ENCODE measurements around the gene BIN1.

BIN1 gene

GRCh38 chr2:127130421-127130820, 23.5 kb upstream of the BIN1 start:
- Mint-ChIP-seq H3K27me3 (ENCODE audit: low read depth) (peaks cover 3% of the 10 kb centered on the region), H3K9me3 (no peaks in the 10 kb centered on the region), H3K27ac (no peak overlapping the region), H3K4me1 (peaks cover 27% of the 10 kb centered on the region), H3K4me3 (no peak overlapping the region), H3K36me3 (ENCODE audit: low read depth) (no peaks in the 10 kb centered on the region)
- no peak for TF ChIP-seq CTCF (IDR thresholded peaks at IDR 0.05; ENCODE audit: unreplicated experiment in 3 of 3)

GRCh38 chr2:127129937-127130336, 23.0 kb upstream of the BIN1 start:
- no peaks in the 10 kb centered on the region for H3K36me3 Mint-ChIP-seq (ENCODE audit: low read depth)
- H3K9me3 Mint-ChIP-seq: no peaks in the 10 kb centered on the region
- H3K4me3 Mint-ChIP-seq: no peak overlapping the region
- H3K27me3 Mint-ChIP-seq (ENCODE audit: low read depth): peaks cover 3% of the 10 kb centered on the region
- H3K4me1 Mint-ChIP-seq: peaks cover 22% of the 10 kb centered on the region
- no peak for TF ChIP-seq CTCF (IDR thresholded peaks at IDR 0.05; ENCODE audit: unreplicated experiment in 3 of 3)
- no peak overlapping the region for H3K27ac Mint-ChIP-seq

GRCh38 chr2:127128445-127128904, 21.5 kb upstream of the BIN1 start:
- H3K4me3 Mint-ChIP-seq: no peak overlapping the region
- H3K9me3 Mint-ChIP-seq: peaks cover 3% of the 10 kb centered on the region
- peaks cover 3% of the 10 kb centered on the region for H3K27me3 Mint-ChIP-seq (ENCODE audit: low read depth)
- peaks cover 13% of the 10 kb centered on the region for H3K4me1 Mint-ChIP-seq
- peak overlapping the region in 2 of 3 experiments; percentile 40 to 77 for H3K27ac Mint-ChIP-seq
- TF ChIP-seq CTCF (IDR thresholded peaks at IDR 0.05; ENCODE audit: unreplicated experiment in 3 of 3): no peak
- H3K36me3 Mint-ChIP-seq (ENCODE audit: low read depth): no peaks in the 10 kb centered on the region

- Mint-ChIP-seq H3K27me3 (ENCODE audit: low read depth) (peaks cover 3% of the 10 kb centered on the region), H3K27ac (peak overlapping the region in 1 of 3 experiments; percentile 58), H3K4me3 (no peak overlapping the region), H3K36me3 (ENCODE audit: low read depth) (peaks cover 2% of the 10 kb centered on the region), H3K9me3 (peaks cover 20% of the 10 kb centered on the region), H3K4me1 (peaks cover 10% of the 10 kb centered on the region)
- TF ChIP-seq CTCF (IDR thresholded peaks at IDR 0.05; ENCODE audit: unreplicated experiment in 3 of 3): no peak
Measured at GRCh38 chr2:127125821-127126220, 18.9 kb upstream of the BIN1 start.

- TF ChIP-seq CTCF (IDR thresholded peaks at IDR 0.05; ENCODE audit: unreplicated experiment in 3 of 3): no peak
Measured at GRCh38 chr2:127124426-127124825, 17.5 kb upstream of the BIN1 start.

GRCh38 chr2:127122361-127123027, 15.5 kb upstream of the BIN1 start:
- TF ChIP-seq CTCF (IDR thresholded peaks at IDR 0.05; ENCODE audit: unreplicated experiment in 3 of 3): no peak
- Mint-ChIP-seq H3K4me3 (peak overlapping the region in 1 of 3 experiments; percentile 23), H3K9me3 (peaks cover 24% of the 10 kb centered on the region), H3K27ac (peak overlapping the region in 2 of 3 experiments; percentile 7 to 45), H3K36me3 (ENCODE audit: low read depth) (peaks cover 4% of the 10 kb centered on the region), H3K27me3 (ENCODE audit: low read depth) (peaks cover 3% of the 10 kb centered on the region), H3K4me1 (peaks cover 4% of the 10 kb centered on the region)

More at GRCh38 chr2:127124426-127124825, 17.5 kb upstream of the BIN1 start:
- peaks cover 4% of the 10 kb centered on the region for H3K36me3 Mint-ChIP-seq (ENCODE audit: low read depth)
- H3K9me3 Mint-ChIP-seq: peaks cover 24% of the 10 kb centered on the region
- H3K27ac Mint-ChIP-seq: peak overlapping the region in 2 of 3 experiments; percentile 82 to 91
- H3K27me3 Mint-ChIP-seq (ENCODE audit: low read depth): peaks cover 3% of the 10 kb centered on the region
- H3K4me3 Mint-ChIP-seq: no peak overlapping the region
- H3K4me1 Mint-ChIP-seq: peaks cover 10% of the 10 kb centered on the region

All from nephron (organoid).